A549 treated with GW870086 at 1 μM for 4 hours (cell line): ENCODE measurements around the gene DDX50. TPM values are rescaled to one million over a fixed set of nuclear protein-coding genes. Genes with fewer than 3 reads are reported as not detected.

ENCODE experiments used
- total RNA-seq: library from RNA; stranded (reverse); fragments of 200-300 nt; extraction: Qiagen RNA extraction; gene quantifications from 5 replicates; pipeline ENCODE4 v1.2.3, GENCODE V29; 2022; ENCODE audit warnings: low read depth

DDX50 gene, protein sequence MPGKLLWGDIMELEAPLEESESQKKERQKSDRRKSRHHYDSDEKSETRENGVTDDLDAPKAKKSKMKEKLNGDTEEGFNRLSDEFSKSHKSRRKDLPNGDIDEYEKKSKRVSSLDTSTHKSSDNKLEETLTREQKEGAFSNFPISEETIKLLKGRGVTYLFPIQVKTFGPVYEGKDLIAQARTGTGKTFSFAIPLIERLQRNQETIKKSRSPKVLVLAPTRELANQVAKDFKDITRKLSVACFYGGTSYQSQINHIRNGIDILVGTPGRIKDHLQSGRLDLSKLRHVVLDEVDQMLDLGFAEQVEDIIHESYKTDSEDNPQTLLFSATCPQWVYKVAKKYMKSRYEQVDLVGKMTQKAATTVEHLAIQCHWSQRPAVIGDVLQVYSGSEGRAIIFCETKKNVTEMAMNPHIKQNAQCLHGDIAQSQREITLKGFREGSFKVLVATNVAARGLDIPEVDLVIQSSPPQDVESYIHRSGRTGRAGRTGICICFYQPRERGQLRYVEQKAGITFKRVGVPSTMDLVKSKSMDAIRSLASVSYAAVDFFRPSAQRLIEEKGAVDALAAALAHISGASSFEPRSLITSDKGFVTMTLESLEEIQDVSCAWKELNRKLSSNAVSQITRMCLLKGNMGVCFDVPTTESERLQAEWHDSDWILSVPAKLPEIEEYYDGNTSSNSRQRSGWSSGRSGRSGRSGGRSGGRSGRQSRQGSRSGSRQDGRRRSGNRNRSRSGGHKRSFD
- 29.1 to 37.6 TPM (median 33.9 TPM) in 5 replicates for total RNA-seq

DNA sequence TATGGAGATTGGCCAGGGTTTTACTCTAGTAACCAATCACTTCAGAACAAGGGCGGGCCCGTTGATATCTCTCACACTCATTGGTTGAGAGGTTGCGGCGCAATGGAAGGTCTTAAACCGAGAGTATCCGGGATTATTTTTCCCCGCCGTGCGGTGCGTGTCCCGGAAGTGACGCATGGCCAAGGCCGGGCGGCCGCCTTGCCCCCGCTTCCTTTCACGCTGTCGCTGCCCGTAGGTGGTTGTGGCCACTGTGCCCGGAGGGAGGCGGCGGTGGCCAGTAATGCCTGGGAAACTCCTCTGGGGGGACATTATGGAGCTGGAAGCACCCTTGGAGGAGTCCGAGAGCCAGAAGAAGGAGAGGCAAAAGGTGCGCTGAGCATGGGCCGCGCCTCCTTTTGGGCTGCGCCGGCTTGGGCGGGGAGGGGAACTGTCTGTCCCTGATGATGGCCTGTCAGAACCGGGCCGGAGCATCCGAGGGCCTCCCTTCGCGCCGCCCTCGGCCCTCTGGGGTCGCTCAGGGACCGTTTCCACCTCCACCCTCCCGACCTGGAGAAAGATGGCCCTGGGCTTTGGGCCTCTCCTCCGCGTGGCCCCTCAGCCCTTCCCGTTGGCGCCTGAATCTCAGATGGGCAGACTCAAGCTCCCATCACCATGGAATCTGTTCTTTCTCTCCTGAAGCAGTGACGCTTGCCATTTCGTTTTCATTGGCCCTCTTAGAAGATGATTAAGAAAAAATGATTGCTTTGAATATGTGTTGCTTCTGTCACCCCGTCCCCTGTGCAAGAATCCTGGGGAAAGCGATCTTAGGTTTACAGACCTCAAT, at the start of gene DDX50:
Gene DDX50, plus strand, starts transcription at position 211 of the 823 bp plus-strand sequence. Its CDS starts 70 bp downstream, at position 281.

DNA sequence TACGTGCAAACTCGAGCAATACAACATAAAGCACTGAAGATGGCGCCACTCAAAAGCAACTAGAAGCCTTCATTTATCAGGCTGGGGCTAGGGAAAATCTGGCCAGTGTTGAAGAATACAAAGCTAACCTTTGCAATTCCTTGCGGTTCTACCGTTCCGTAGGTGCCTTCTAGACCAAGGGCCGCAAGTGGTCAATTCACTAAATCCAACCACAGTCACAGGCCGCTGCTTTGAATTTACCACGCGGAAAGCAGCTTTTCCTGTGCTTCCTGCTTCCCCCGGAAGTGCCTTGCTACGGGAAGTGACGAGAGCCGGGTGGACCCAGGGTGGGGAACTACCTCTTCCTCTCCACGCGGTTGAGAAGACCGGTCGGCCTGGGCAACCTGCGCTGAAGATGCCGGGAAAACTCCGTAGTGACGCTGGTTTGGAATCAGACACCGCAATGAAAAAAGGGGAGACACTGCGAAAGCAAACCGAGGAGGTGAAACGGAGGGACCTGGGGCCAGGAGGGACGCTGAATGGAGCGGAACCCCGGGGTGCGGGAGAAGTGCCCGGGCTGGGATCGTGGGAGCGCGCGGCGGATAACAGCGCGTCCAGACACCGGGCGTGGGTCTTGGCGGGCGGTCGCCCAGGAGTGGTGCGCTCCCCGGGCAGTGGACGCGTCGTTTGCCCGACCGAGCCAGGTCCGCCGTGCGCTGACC, 54.9 kb downstream of the DDX50 start, which contains the start of gene DDX21:
Gene DDX21, plus strand, starts transcription at position 339 of the 701 bp plus-strand sequence. Its CDS starts 56 bp downstream, at position 395.

DNA sequence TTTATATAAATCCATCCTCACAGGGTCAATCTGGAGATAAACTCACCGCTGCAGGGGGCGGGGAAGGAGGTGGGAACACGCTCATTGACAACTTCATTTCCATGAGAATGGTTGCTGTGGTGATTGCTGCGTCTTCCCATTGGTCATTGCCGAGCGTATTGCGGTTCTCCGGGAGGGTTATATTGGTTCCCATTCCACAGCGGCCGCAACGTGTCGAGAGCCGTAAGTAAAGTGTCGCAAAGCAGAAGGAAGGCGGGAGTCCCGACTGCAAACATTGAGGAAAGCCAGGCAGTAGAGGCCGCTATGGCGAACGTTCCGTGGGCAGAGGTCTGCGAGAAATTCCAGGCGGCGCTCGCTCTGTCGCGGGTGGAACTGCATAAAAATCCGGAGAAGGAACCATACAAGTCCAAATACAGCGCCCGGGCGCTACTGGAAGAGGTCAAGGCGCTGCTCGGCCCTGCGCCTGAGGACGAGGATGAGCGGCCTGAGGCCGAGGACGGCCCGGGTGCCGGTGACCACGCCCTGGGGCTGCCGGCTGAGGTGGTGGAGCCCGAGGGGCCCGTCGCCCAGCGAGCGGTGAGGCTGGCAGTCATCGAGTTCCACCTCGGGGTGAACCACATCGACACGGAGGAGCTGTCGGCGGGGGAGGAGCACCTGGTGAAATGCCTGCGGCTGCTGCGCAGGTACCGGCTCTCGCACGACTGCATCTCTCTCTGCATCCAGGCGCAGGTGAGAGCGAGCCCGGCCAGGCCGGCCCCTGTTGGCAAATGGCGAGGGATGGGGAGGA, 87.6 kb downstream of the DDX50 start, which contains the start of gene KIFBP:
Gene KIFBP, plus strand, starts transcription at position 274 of the 787 bp plus-strand sequence. Its CDS starts 30 bp downstream, at position 304.

Other genes starting within 250 kb of the DDX50 start
- gene CCAR1, start 180.1 kb upstream of the DDX50 start, total RNA-seq: 54.7 to 63.7 TPM (median 61.3 TPM) in 5 replicates
- gene STOX1, start 73.8 kb upstream of the DDX50 start, total RNA-seq: 0.24 to 0.80 TPM (median 0.65 TPM) in 5 replicates
- gene DDX21, start 54.9 kb downstream of the DDX50 start, total RNA-seq: 109 to 150 TPM (median 135 TPM) in 5 replicates
- 36.8 to 45.0 TPM (median 43.3 TPM) in 5 replicates for gene KIFBP, start 87.5 kb downstream of the DDX50 start, total RNA-seq
- gene SRGN, start 186.8 kb downstream of the DDX50 start, total RNA-seq: 92.1 to 132 TPM (median 99.4 TPM) in 5 replicates
- 45.2 to 67.3 TPM (median 52.6 TPM) in 5 replicates for gene VPS26A, start 222.9 kb downstream of the DDX50 start, total RNA-seq